ENCODE measurements around the gene INPP4A.
A peak's percentile ranks its signal among the peaks of the same experiment; 100 is the strongest.

The INPP4A gene

GRCh38 chr2:98438190-98439133 is 6.2 kb upstream of the INPP4A start:
- Histone ChIP-seq H3K4me1 (peaks cover 4% of the 10 kb centered on the region), H4K20me1 (no peaks in the 10 kb centered on the region), H3K9me3 (peaks cover 46% of the 10 kb centered on the region), H3K27me3 (no peaks in the 10 kb centered on the region), H3K36me3 (no peaks in the 10 kb centered on the region), H3K27ac (no peak overlapping the region), H3K9ac (no peak overlapping the region), H3K4me2 (no peak overlapping the region), H3K4me3 (no peak overlapping the region)
- no peak for TF ChIP-seq Cebpa-rat (IDR thresholded peaks at IDR 0.05)

DNA sequence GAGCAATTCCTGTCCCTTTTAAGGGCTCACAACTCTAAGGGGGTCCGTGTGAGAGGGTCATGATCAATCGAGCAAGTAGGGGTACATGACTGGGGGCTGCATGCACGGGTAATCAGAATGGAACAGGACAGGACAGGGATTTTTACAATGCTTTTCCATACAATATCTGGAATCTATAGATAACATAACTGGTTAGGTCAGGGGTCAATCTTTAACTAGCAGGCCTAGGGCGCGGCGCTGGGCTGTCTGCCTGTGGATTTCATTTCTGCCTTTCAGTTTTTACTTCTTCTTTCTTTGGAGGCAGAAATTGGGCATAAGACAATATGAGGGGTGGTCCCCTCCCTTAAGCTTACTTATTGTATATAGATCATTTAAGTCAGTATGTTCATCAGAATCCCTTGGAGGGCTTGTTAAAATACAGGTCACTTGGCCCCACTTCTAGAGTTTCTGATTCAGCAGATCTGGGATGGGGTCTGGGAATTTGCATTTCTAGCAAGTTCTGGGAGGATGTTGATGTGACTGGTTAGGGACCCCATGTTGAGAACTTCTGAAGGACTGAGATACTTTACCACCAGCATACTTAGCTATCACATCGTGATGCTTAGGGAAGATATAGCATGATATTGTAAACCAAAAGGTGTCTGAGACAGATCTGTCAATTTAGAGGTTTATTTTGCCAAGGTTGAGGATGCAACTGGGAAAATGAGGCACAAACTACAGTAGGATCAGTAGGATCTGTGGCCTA is 2.8 kb upstream of the INPP4A start:
- H3K36me3 ChIP-seq: no peaks in the 10 kb centered on the region
- H3K4me3 ChIP-seq: no peak overlapping the region
- H3K9me3 ChIP-seq: peaks cover 12% of the 10 kb centered on the region; the same call in 1 of the 2 replicates
- no peak overlapping the region for H3K9ac ChIP-seq
- no peak overlapping the region for H3K27ac ChIP-seq
- H3K4me1 ChIP-seq: peaks cover 21% of the 10 kb centered on the region
- no peak for TF ChIP-seq Cebpa-rat (IDR thresholded peaks at IDR 0.05)
- H4K20me1 ChIP-seq: peaks cover 21% of the 10 kb centered on the region
- no peaks in the 10 kb centered on the region for H3K27me3 ChIP-seq
- H3K4me2 ChIP-seq: no peak overlapping the region

DNA sequence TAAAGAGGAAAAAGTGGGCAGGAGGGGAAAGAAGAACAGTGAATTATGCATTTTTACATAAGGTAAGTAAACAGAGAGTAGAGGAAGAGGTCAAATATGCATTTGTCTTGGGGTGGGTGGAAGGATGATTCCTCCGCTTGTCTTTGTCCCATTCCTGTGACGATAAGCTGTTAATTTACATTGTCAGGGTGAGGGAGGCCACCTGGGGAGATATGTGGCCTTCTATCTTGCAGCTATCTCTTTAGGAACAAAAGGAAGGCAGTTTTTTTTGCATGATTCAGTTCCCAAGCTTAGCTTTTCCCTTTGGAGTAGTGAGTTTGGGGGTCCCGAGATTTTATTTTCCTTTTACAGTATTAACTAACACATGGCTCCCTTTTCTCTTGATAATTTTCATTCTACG is 2.2 kb upstream of the INPP4A start:
- no peak for TF ChIP-seq Cebpa-rat (IDR thresholded peaks at IDR 0.05)
- Histone ChIP-seq H3K9me3 (0 out of 2 replicates have a peak, but pooled peaks cover 10% of the 10 kb centered on the region), H3K27me3 (no peaks in the 10 kb centered on the region), H4K20me1 (peaks cover 27% of the 10 kb centered on the region), H3K36me3 (no peaks in the 10 kb centered on the region), H3K4me1 (peaks cover 27% of the 10 kb centered on the region), H3K4me3 (no peak overlapping the region), H3K4me2 (no peak overlapping the region), H3K9ac (no peak overlapping the region), H3K27ac (no peak overlapping the region)

- no peaks in the 10 kb centered on the region for H3K27me3 ChIP-seq
- no peak for TF ChIP-seq Cebpa-rat (IDR thresholded peaks at IDR 0.05)
- no peaks in the 10 kb centered on the region for H3K9me3 ChIP-seq
- peak overlapping the region; percentile 87 for H3K4me2 ChIP-seq
- peaks cover 54% of the 10 kb centered on the region for H4K20me1 ChIP-seq
- H3K36me3 ChIP-seq: no peaks in the 10 kb centered on the region
- peaks cover 42% of the 10 kb centered on the region for H3K4me1 ChIP-seq
- peak overlapping the region; percentile 98 for H3K4me3 ChIP-seq
- H3K27ac ChIP-seq: peak overlapping the region; percentile 84
- H3K9ac ChIP-seq: peak overlapping the region; percentile 89
These were observed 572 bp downstream of the INPP4A start for GRCh38 chr2:98445177-98445682.

DNA sequence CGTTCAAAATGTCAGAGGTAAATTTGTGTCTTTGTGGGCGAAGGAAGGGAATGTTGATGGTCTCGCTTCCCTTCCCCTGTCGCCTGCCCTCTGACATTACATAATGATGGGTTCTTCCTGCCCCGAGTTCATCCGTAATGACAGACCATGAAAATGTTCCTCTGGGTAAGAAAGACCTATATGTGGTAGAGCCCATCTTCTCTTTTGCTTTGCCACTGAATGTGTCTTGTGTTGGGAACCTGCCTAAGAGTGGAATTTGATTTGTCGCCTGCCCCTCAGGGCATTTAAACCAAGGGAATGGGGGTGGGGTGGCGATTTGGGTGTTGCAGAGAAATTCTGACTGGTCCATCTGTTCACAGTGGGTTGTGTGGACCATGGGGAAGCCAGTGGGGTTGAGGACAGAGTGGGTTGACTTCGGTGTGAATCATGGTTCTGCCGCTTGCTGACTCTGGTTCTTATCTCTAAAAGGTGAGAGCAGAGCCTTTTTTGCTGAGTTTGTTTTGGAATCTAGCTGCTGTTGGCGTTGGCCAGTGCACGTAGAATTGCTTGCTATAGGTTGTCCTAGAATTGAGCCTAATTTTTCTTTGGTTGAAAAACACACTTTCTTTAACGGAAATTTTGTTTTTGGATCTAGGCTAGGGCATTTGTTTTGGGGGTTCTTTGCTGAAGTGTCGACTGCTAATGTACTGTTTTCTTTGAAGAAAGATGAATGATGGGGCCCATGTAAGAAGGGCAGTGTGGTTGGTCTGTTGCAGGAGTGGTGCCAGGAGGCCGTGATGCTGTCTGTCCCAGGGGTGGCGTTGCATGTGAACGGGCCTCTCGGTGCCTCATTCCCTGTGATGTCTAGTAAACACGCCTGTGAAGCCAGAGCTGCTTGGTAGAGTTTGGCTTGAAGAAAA is 1.3 kb downstream of the INPP4A start:
- H3K4me1 ChIP-seq: peaks cover 49% of the 10 kb centered on the region
- no peaks in the 10 kb centered on the region for H3K9me3 ChIP-seq
- peak overlapping the region; percentile 98 for H3K4me3 ChIP-seq
- H3K9ac ChIP-seq: peak overlapping the region; percentile 89
- no peaks in the 10 kb centered on the region for H3K27me3 ChIP-seq
- no peaks in the 10 kb centered on the region for H3K36me3 ChIP-seq
- H3K4me2 ChIP-seq: peak overlapping the region; percentile 87
- peak overlapping the region; percentile 84; the same call in 1 of the 2 replicates for H3K27ac ChIP-seq
- TF ChIP-seq Cebpa-rat (IDR thresholded peaks at IDR 0.05): no peak
- H4K20me1 ChIP-seq: peaks cover 61% of the 10 kb centered on the region

- H3K9me3 ChIP-seq: no peaks in the 10 kb centered on the region
- H3K27ac ChIP-seq: no peak overlapping the region
- H4K20me1 ChIP-seq: peaks cover 71% of the 10 kb centered on the region
- H3K4me1 ChIP-seq: peaks cover 58% of the 10 kb centered on the region
- H3K27me3 ChIP-seq: no peaks in the 10 kb centered on the region
- no peak for TF ChIP-seq Cebpa-rat (IDR thresholded peaks at IDR 0.05)
- no peak overlapping the region for H3K4me3 ChIP-seq
- peak overlapping the region; percentile 87 for H3K4me2 ChIP-seq
- H3K36me3 ChIP-seq: no peaks in the 10 kb centered on the region
- H3K9ac ChIP-seq: no peak overlapping the region
These were observed 2.2 kb downstream of the INPP4A start for GRCh38 chr2:98446850-98447249.

- H3K27ac ChIP-seq: no peak overlapping the region
These were observed 3.9 kb downstream of the INPP4A start for GRCh38 chr2:98448441-98449145.

DNA sequence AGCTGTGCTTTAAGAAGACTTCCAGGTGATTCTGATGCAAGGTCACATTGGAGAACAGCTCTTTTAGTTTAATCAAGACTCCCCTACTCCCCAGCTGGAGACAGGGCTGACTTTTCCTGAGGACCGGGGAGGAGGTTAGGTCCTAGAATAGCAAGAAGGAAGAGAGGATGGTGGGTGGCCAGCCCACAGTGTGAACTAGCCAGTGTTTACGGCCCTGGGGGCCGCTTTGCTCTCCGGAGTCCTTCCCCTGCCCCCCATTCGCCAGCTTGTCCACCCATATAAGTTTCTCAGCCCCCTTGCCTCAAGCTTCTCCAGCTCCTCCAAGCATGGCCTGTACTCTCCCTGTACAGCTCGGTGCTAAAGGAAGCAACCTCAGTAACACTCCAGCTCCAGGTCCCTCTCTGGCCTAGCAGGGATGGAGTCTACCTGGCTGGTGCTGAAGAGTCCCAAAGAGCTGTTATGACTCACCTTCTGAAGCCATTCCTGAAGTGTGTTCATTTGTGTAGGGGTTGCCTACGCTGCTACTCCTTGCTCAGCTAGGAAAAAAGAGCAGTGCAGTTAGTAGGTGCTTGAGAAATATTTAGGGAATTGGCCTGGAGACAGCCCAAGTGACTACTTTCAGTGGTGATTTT is 7.9 kb downstream of the INPP4A start:
- Histone ChIP-seq H3K9ac (peak overlapping the region; percentile 23; the same call in 1 of the 2 replicates), H3K36me3 (peaks cover 4% of the 10 kb centered on the region; the same call in 1 of the 2 replicates), H4K20me1 (peaks cover 99% of the 10 kb centered on the region), H3K4me2 (peak overlapping the region; percentile 70), H3K4me1 (peaks cover 76% of the 10 kb centered on the region), H3K9me3 (no peaks in the 10 kb centered on the region), H3K27ac (peak overlapping the region; percentile 38), H3K27me3 (no peaks in the 10 kb centered on the region), H3K4me3 (no peak overlapping the region)
- no peak for TF ChIP-seq Cebpa-rat (IDR thresholded peaks at IDR 0.05)

More at GRCh38 chr2:98448441-98449145, 3.9 kb downstream of the INPP4A start:
- Histone ChIP-seq H3K9me3 (no peaks in the 10 kb centered on the region), H3K4me1 (peaks cover 76% of the 10 kb centered on the region), H3K27me3 (no peaks in the 10 kb centered on the region), H4K20me1 (peaks cover 87% of the 10 kb centered on the region), H3K4me2 (peak overlapping the region; percentile 52), H3K9ac (no peak overlapping the region), H3K36me3 (no peaks in the 10 kb centered on the region), H3K4me3 (no peak overlapping the region)
- no peak for TF ChIP-seq Cebpa-rat (IDR thresholded peaks at IDR 0.05)
